ENCODE results near the gene IGF2BP1. TPM values are rescaled to one million over a fixed set of nuclear protein-coding genes. Genes with fewer than 3 reads are reported as not detected.
A peak's percentile ranks its signal among the peaks of the same experiment; 100 is the strongest.

Gene IGF2BP1
- total and polyA plus RNA-seq, 2 of the 8 experiments (the other 6 are each of a cell fraction or from before 2014, with no cell fraction given) = 41.6 to 513 TPM

DNA sequence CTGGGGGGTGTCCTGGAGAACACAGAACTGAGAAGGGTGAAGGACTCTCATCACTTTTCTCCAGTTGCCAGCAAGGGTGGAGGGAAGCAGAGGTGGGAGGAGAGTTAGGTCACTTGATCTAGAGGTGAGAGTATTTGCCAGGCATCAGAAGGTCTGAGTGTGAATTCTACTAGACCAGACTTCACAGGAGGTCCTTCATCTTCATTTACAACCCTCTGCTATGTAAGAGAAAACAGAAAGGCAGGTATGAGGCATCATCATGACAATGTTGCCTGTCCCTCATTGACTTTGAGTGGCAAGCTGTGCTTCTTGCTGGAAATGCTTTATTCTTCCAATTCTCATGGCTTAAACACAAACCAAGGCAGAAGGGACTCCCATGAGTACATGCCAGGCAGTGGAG is 89.5 kb downstream of the IGF2BP1 start:
- Histone ChIP-seq H4K20me1 (replicated peaks in 1 of 2; ENCODE audit: control insufficient read depth in 1 of 2, insufficient read depth in 2 of 2, low read length in 2 of 2) (no peaks in the 10 kb centered on the region), H2BK20ac (ENCODE audit: low read length) (0 out of 2 replicates have a peak overlapping the region, but pooled peaks have one; percentile 75), H3K14ac (ENCODE audit: insufficient read length) (no peak overlapping the region), H3K4me1 (replicated peaks in 1 of 4; ENCODE audit: control insufficient read depth in 3 of 4, insufficient read depth in 4 of 4, low read length in 3 of 4) (peaks cover 0 to 10% (median under 1%) of the 10 kb centered on the region in 4 experiments; a peak in 3 of 7 replicates), H2BK5ac (ENCODE audit: low read depth, low read length) (no peak overlapping the region), H3K79me2 (ENCODE audit: control insufficient read depth in 1 of 2, insufficient read depth in 2 of 2, low read length in 2 of 2) (no peaks in the 10 kb centered on the region), H3K79me1 (ENCODE audit: low read depth, low read length) (no peaks in the 10 kb centered on the region), H3K9ac (replicated peaks in 1 of 4; ENCODE audit: extremely low read depth in 1 of 4, low read depth in 3 of 4, low read length in 3 of 4) (no peak overlapping the region), H3K36me3 (ENCODE audit: control insufficient read depth in 2 of 4, insufficient read depth in 4 of 4, low read length in 3 of 4) (no peaks in the 10 kb centered on the region; a peak in 1 of 8 replicates), H3K9me3 (ENCODE audit: insufficient read depth in 2 of 2, low read depth in 1 of 2, low read length in 1 of 2) (no peaks in the 10 kb centered on the region), H2BK120ac (replicated peaks; ENCODE audit: low read depth, low read length) (no peak overlapping the region), H3K23me2 (ENCODE audit: low read depth, low read length) (no peaks in the 10 kb centered on the region), H4K91ac (replicated peaks; ENCODE audit: insufficient read length, low read length) (no peak overlapping the region), H3K18ac (ENCODE audit: extremely low read depth, low read length) (no peak overlapping the region), H3K4me2 (ENCODE audit: insufficient read depth in 1 of 2, low read depth in 2 of 2, low read length in 2 of 2) (0 out of 4 replicates have a peak overlapping the region, but pooled peaks of 1 of the 2 experiments have one; percentile 31), H2BK12ac (ENCODE audit: low read depth, low read length) (no peak overlapping the region), H3K27ac (ENCODE audit: low read depth, low read length) (no peak overlapping the region), H4K8ac (ENCODE audit: extremely low read depth, insufficient read depth, low read length) (no peak overlapping the region), H3K56ac (replicated peaks; ENCODE audit: insufficient read length, low read depth, low read length) (no peak overlapping the region), H3K4me3 (ENCODE audit: extremely low read depth in 1 of 4, insufficient read depth in 2 of 4, low read depth in 3 of 4, low read length in 4 of 4) (no peak overlapping the region), H3K4ac (replicated peaks; ENCODE audit: insufficient read length, low read depth, low read length) (no peak overlapping the region), H2AK5ac (ENCODE audit: low read depth, low read length) (no peak overlapping the region), H2AFZ (ENCODE audit: low read length) (0 out of 2 replicates have a peak overlapping the region, but pooled peaks have one; percentile 6), H3K23ac (ENCODE audit: insufficient read length) (no peak overlapping the region), H3K27me3 (replicated peaks in 1 of 4; ENCODE audit: control insufficient read depth in 3 of 4, extremely low read depth in 1 of 4, insufficient read depth in 3 of 4, low read length in 3 of 4) (no peaks in the 10 kb centered on the region), H2BK15ac (ENCODE audit: low read length) (peak overlapping the region; percentile 7), H4K5ac (ENCODE audit: insufficient read length, low read depth, low read length) (peak overlapping the region; percentile 19)
- DNase-seq (ENCODE audit: low read depth in 1 of 2, low spot score in 2 of 2) (no peak), FAIRE-seq (peak; percentile 39)
- CTCF ChIA-PET (ENCODE audit: partially characterized antibody) = no interaction called here
- POLR2A ChIA-PET (ENCODE audit: partially characterized antibody) = interaction anchor here (1.0 kb wide), 1 partner anchor 32 kb away, joined by 3 read pairs; no protein-coding TSS in a partner anchor
- TF ChIP-seq TAF7 (optimal IDR thresholded peaks at IDR 0.05; ENCODE audit: borderline replicate concordance, low read depth, low read length) = no peak
- no peak for TF ChIP-seq SIX5 (IDR thresholded peaks at IDR 0.05; ENCODE audit: low read depth, low read length)
- TF ChIP-seq CBX5 (IDR thresholded peaks at IDR 0.05; ENCODE audit: low read depth, low read length) = no peak
- TF ChIP-seq, protein P1, sequence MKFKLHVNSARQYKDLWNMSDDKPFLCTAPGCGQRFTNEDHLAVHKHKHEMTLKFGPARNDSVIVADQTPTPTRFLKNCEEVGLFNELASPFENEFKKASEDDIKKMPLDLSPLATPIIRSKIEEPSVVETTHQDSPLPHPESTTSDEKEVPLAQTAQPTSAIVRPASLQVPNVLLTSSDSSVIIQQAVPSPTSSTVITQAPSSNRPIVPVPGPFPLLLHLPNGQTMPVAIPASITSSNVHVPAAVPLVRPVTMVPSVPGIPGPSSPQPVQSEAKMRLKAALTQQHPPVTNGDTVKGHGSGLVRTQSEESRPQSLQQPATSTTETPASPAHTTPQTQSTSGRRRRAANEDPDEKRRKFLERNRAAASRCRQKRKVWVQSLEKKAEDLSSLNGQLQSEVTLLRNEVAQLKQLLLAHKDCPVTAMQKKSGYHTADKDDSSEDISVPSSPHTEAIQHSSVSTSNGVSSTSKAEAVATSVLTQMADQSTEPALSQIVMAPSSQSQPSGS (IDR thresholded peaks at IDR 0.05; ENCODE audit: low read length) = no peak
- no peak for TF ChIP-seq GTF2F1 (IDR thresholded peaks at IDR 0.05; ENCODE audit: borderline replicate concordance, low read depth, low read length)
- TF ChIP-seq RBBP5 (IDR thresholded peaks at IDR 0.05; ENCODE audit: borderline replicate concordance, low read depth, low read length) = no peak
